Left lung (tissue), 10 donors: ENCODE measurements around the gene TNS3. TPM values are rescaled to one million over a fixed set of nuclear protein-coding genes. Genes with fewer than 3 reads are reported as not detected.

Source experiments
- ATAC-seq: fragments of 200-7000 bp; cut with Tn5 transposase; one replicate; pipeline ENCODE4 v1.9.1; 2020; ENCODE audit warnings: moderate library complexity
- DNase-seq, 4 donors: peaks; one replicate each; pipeline ENCODE4 v3.0.0-alpha.2; 2013 to 2020
- H3K27ac ChIP-seq, 2 donors: fragments of 200-600 bp; sonication (generic) in 1 of 2; one replicate each; pipeline versions ENCODE4 v1.5.0 to v1.8.0; 2020 to 2021
- H3K27me3 ChIP-seq, 2 donors: fragments of 200-600 bp; sonication (generic) in 1 of 2; one replicate each; pipeline versions ENCODE4 v1.5.0 to v1.8.0; 2020 to 2021
- H3K36me3 ChIP-seq, 2 donors: fragments of 200-600 bp; sonication (generic) in 1 of 2; one replicate each; pipeline versions ENCODE4 v1.5.0 to v1.8.0; 2020 to 2021
- H3K4me1 ChIP-seq, 2 donors: fragments of 200-600 bp; one replicate each; pipeline ENCODE4 v1.8.0; 2021
- H3K4me3 ChIP-seq, 2 donors: fragments of 200-600 bp; sonication (generic) in 1 of 2; one replicate each; pipeline versions ENCODE4 v1.5.0 to v1.8.0; 2020 to 2021; ENCODE audit warnings: mild to moderate bottlenecking in 1 of 2
- H3K9me3 ChIP-seq, 2 donors: fragments of 200-600 bp; sonication (generic) in 1 of 2; one replicate each; pipeline versions ENCODE4 v1.5.0 to v1.8.0; 2020 to 2021
- intact Hi-C, 2 donors: fragments of 100-400 bp; cut with DNase I; formaldehyde crosslinking; loops; one replicate each; pipeline versions ENCODE4 v1.11.2 to v1.14.2; 2022
- polyA plus RNA-seq, 6 donors: library from polyadenylated mRNA; unstranded; fragments of 120-200 nt; gene quantifications; one replicate each; pipeline ENCODE4 v1.2.1, GENCODE V29; 2013; ENCODE audit not compliant: insufficient read length in 6 of 6
- total RNA-seq, 2 donors: library from RNA; stranded (reverse); fragmentation: NEBNext Ultra II Directional; extraction: Animal tissue kit (Norgen Biotek cat#: 25700); gene quantifications; one replicate each; pipeline ENCODE4 v1.2.1, GENCODE V29; 2021
- TF ChIP-seq, protein P1 (sequence below), 2 donors: fragments of 200-600 bp; sonication (generic) in 1 of 2; IDR thresholded peaks; one replicate each; pipeline versions ENCODE4 v1.5.0 to v1.8.0; 2021; ENCODE audit warnings: antibody characterized with exemption in 2 of 2
- donor health status: DM: no; HTN: yes; CAD: no.
- donor health status: DM: no; HTN: no; CAD: no.

Gene TNS3
- total and polyA plus RNA-seq, 8 donors = 86.3 to 151 (median 97.8) TPM

DNA sequence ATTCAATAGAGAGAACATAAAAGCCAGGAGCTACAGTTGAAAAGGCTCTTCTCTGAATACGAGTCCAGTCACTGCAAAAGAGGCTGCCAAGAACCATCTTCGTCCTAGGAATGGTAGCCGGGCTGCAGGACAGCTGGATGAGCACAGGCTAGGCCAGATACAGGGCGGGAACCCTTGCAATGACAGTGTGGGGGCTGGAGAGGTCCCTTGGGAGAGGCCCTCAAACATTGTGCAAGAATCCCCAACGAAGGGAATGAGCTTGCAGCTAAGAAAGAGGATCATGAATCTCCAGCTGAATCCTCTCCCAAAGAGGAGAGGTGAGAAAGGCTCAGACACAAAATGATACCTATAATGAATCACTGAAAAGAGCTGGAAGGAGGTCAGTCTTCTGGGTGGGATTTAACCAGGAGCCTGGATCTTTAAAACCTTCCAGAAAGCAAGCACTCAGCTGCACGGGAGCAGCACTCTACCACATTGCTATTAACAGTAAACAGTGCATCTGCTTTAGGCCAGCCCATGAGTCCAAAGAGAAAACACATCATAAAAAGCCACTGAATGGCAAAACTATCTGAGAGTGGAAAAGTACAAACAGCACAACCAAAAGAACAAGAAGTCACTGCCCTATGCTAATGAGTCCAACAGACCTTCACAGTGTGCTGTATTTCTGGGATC, 287.9 kb downstream of the TNS3 start:
- intact Hi-C loops = no loop called here
- ATAC-seq (peak; percentile 17), DNase-seq (peak in 1 of 4 donors; percentile 21)
- Histone ChIP-seq H3K36me3 (peaks cover 0 to 62% of the 10 kb centered on the region in 2 donors), H3K4me3 (no peak overlapping the region), H3K4me1 (peaks cover 3 to 25% of the 10 kb centered on the region in 2 donors), H3K9me3 (no peaks in the 10 kb centered on the region), H3K27ac (peak overlapping the region; percentile 22 to 31), H3K27me3 (no peaks in the 10 kb centered on the region)
- TF ChIP-seq, protein P1, sequence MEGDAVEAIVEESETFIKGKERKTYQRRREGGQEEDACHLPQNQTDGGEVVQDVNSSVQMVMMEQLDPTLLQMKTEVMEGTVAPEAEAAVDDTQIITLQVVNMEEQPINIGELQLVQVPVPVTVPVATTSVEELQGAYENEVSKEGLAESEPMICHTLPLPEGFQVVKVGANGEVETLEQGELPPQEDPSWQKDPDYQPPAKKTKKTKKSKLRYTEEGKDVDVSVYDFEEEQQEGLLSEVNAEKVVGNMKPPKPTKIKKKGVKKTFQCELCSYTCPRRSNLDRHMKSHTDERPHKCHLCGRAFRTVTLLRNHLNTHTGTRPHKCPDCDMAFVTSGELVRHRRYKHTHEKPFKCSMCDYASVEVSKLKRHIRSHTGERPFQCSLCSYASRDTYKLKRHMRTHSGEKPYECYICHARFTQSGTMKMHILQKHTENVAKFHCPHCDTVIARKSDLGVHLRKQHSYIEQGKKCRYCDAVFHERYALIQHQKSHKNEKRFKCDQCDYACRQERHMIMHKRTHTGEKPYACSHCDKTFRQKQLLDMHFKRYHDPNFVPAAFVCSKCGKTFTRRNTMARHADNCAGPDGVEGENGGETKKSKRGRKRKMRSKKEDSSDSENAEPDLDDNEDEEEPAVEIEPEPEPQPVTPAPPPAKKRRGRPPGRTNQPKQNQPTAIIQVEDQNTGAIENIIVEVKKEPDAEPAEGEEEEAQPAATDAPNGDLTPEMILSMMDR (IDR thresholded peaks at IDR 0.05) = no peak

DNA sequence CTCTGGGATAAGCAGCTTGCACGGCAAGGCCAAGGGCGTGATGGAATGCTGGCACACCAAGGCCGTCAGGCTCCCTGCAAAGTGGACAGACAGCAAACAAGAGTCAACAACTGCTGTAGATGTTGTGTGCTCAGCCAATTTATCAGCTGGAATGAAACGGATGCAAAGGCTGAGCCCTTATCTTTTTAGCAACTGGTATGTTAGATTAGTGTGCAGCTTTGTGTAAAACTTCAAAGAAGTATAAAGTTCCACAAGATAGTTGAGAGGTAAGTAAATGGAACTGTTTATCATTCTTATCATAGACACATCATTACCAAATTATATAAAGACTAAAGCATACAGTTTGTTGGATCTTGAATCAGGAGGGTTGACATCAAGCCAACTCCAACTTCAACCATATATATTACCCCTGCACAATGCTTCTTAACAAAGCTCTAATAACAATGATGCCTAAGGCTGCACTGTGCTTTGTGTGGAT, 289.0 kb downstream of the TNS3 start:
- H3K4me3 ChIP-seq = no peak overlapping the region
- H3K27me3 ChIP-seq = no peaks in the 10 kb centered on the region
- TF ChIP-seq, protein P1 (IDR thresholded peaks at IDR 0.05) = no peak
- H3K27ac ChIP-seq = peak overlapping the region in 1 of 2 donors; percentile 63
- ATAC-seq (peak; percentile 9), DNase-seq (peak in 2 of 4 donors; percentile 62 to 76)
- H3K4me1 ChIP-seq = peaks cover 3 to 25% of the 10 kb centered on the region in 2 donors
- intact Hi-C loops = no loop called here
- no peaks in the 10 kb centered on the region for H3K9me3 ChIP-seq
- peaks cover 0 to 63% of the 10 kb centered on the region in 2 donors for H3K36me3 ChIP-seq

DNA sequence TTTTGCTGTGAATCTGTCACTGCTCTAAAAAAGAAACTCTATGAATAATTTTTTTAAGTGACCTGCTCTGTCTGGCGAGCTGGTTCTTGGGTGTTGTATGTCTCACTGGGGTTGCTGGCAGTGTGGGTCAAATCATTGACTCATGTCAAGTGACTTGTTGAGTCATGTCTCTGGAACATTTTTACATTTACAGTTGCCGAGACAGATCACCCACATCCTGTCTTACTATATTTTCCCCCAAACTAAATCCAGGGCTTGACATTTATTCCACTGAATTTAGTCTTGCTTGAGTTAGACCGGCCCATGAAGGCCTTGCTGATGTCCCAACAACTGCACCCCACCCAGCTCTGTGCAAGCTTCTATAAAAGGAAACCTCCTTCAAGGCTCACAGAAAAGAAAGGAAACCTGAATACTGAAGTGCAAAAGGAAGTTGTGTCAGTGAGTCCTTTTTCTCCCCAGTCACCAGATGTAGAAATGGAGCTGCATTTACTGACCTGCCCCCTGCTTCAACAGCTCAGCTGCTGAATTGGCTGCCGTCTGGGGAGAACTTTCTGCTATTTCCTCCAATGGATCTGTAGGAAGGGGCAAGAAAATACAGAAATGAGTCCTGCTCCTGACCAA, 290.3 kb downstream of the TNS3 start:
- TF ChIP-seq, protein P1 (IDR thresholded peaks at IDR 0.05) = no peak
- Histone ChIP-seq H3K27me3 (no peaks in the 10 kb centered on the region), H3K4me3 (no peak overlapping the region), H3K36me3 (peaks cover 0 to 67% of the 10 kb centered on the region in 2 donors), H3K27ac (peak overlapping the region; percentile 39 to 63), H3K9me3 (no peaks in the 10 kb centered on the region), H3K4me1 (peaks cover 3 to 25% of the 10 kb centered on the region in 2 donors)
- peak; percentile 72 for ATAC-seq
- intact Hi-C loops = no loop called here
- DNase-seq = no peak

DNA sequence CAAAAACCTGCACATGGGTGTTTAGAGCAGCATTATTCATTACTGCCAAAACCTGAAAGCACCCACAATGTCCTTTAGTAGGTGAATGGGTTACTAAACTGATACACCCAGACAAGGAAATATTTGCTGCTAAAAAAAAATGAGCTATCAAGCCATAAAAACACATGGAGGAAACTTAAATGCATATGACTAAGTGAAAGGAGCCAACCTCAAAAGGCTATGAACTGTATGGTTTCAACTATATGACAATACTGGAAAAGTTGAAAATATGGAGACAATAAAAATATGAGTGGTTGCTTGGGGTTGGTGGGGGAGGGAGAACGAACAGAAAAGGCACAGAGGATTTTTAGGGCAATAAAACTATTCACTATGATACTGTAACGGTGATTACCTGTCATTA, 291.0 kb downstream of the TNS3 start:
- H3K4me3 ChIP-seq = no peak overlapping the region
- ATAC-seq (no peak), DNase-seq (no peak)
- intact Hi-C loops = no loop called here
- no peaks in the 10 kb centered on the region for H3K9me3 ChIP-seq
- peaks cover 0 to 63% of the 10 kb centered on the region in 2 donors for H3K36me3 ChIP-seq
- TF ChIP-seq, protein P1 (IDR thresholded peaks at IDR 0.05) = no peak
- H3K27me3 ChIP-seq = no peaks in the 10 kb centered on the region
- H3K4me1 ChIP-seq = peaks cover 3 to 25% of the 10 kb centered on the region in 2 donors
- peak overlapping the region; percentile 39 to 63 for H3K27ac ChIP-seq

DNA sequence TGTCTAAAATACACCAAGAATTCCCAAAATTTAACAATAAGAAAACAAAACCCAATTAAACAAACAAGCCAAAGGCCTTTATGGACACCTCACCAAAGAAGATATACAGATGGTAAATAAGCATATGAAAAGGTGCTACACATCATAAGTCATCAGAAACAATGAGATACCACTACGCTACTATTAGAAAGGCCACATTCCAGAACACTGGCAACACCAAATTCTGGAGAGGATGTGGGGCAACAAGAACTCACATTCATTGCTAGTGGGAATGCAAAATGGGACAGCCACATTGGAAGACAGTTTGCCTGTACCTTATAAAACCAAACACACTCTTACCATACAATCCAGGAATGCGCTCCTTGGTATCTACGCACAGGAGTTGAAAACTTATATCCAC, 291.4 kb downstream of the TNS3 start:
- DNase-seq = no peak
- Histone ChIP-seq H3K27ac (no peak overlapping the region), H3K27me3 (no peaks in the 10 kb centered on the region), H3K9me3 (no peaks in the 10 kb centered on the region), H3K4me1 (peaks cover 3 to 25% of the 10 kb centered on the region in 2 donors), H3K4me3 (no peak overlapping the region), H3K36me3 (peaks cover 0 to 61% of the 10 kb centered on the region in 2 donors)
- intact Hi-C loops = no loop called here
- ATAC-seq = no peak
- TF ChIP-seq, protein P1 (IDR thresholded peaks at IDR 0.05) = no peak
